A549 (cell line): ENCODE results near the gene FAM107B. TPM values are rescaled to one million over a fixed set of nuclear protein-coding genes. Genes with fewer than 3 reads are reported as not detected.

ENCODE experiments used
- ATAC-seq, 2 experiments: fragments of 200-7000 bp in 1 of 2; fragments of >200 bp in 1 of 2; cut with Nextera tagmentation in 1 of 2; cut with Tn5 transposase in 1 of 2; 3 replicates each; pipeline versions ENCODE4 v1.8.0 to v1.9.1; 2018 to 2020; ENCODE audit warnings: mild to moderate bottlenecking in 1 of 2, moderate library complexity in 1 of 2
- CTCF ChIA-PET: fragments of 300-600 bp; sonication (Branson Sonifier 250); formaldehyde crosslinking; extraction: SDS; loops from one replicate; lab custom pipeline; 2021; ENCODE audit warnings: antibody characterized with exemption, inconsistent platforms; lab: Yijun Ruan, JAX
- POLR2A ChIA-PET: fragments of 350-600 bp; formaldehyde crosslinking; extraction: SDS; loops from one replicate; lab custom pipeline; 2021; ENCODE audit warnings: antibody characterized with exemption, inconsistent platforms; lab: Yijun Ruan, JAX
- DNase-seq, 2 experiments: peaks; one replicate each; pipeline versions ENCODE4 v3.0.0 to v3.0.0-alpha.2; 2011 to 2016; ENCODE audit warnings: low read depth in 1 of 2, low spot score in 1 of 2
- FAIRE-seq: peaks from 2 replicates; lab custom pipeline; 2011; peaks lifted over from hg19 to GRCh38; lab: Jason Lieb, UNC
- H3K27ac ChIP-seq, 2 experiments: fragments of >200 bp; sonication (Bioruptor Twin); formaldehyde crosslinking; 3 replicates each; pipeline ENCODE4 v1.5.1; 2016 to 2017
- H3K4me1 ChIP-seq: fragments of >200 bp; sonication (Bioruptor Twin); formaldehyde crosslinking; 3 replicates; pipeline ENCODE4 v1.6.1; 2016
- H3K4me2 ChIP-seq: fragments of >200 bp; sonication (Bioruptor Twin); formaldehyde crosslinking; 3 replicates; pipeline ENCODE4 v1.6.1; 2016
- H3K4me3 ChIP-seq: fragments of >200 bp; sonication (Bioruptor Twin); formaldehyde crosslinking; 3 replicates; pipeline ENCODE4 v1.5.1; 2016
- H3K9me3 ChIP-seq: fragments of >200 bp; sonication (Bioruptor Twin); formaldehyde crosslinking; 3 replicates; pipeline ENCODE4 v1.6.1; 2016
- ATOH8 ChIP-seq: fragments of 250-450 bp; sonication (Bioruptor Pico); IDR thresholded peaks from 2 replicates; pipeline ENCODE4 v1.5.0; 2020; ENCODE audit warnings: low read depth, mild to moderate bottlenecking, moderate library complexity
- BHLHE40 ChIP-seq: IDR thresholded peaks from 2 replicates; pipeline ENCODE4 v1.6.1; 2012; ENCODE audit warnings: low read depth, low read length, inconsistent platforms
- CBX8 ChIP-seq: fragments of 200-600 bp; sonication (generic); IDR thresholded peaks from 2 replicates; pipeline ENCODE4 v1.6.1; 2016
- CHD4 ChIP-seq: fragments of 200-600 bp; sonication (generic); IDR thresholded peaks from 2 replicates; pipeline ENCODE4 v1.6.1; 2016; ENCODE audit warnings: antibody characterized with exemption, mild to moderate bottlenecking, borderline replicate concordance
- EP300 ChIP-seq, 2 experiments: fragments of >200 bp; sonication (Bioruptor Twin); formaldehyde crosslinking; IDR thresholded peaks; 2 replicates in 1 of 2; 3 replicates in 1 of 2; pipeline ENCODE4 v1.6.1; 2016 to 2017
- ESRRA ChIP-seq: fragments of 150-350 bp; IDR thresholded peaks from 2 replicates; pipeline ENCODE4 v1.6.1; 2014; ENCODE audit warnings: mild to moderate bottlenecking, low read length, borderline replicate concordance
- FOXS1 ChIP-seq: fragments of 250-450 bp; sonication (Bioruptor Pico); IDR thresholded peaks from 2 replicates; pipeline ENCODE4 v1.5.0; 2020; ENCODE audit warnings: mild to moderate bottlenecking, moderate library complexity
- HEYL ChIP-seq: fragments of 250-450 bp; sonication (Bioruptor Pico); IDR thresholded peaks from 2 replicates; pipeline ENCODE4 v1.8.0; 2021; ENCODE audit warnings: mild to moderate bottlenecking, moderate library complexity
- HOXA7 ChIP-seq: fragments of 250-450 bp; sonication (Bioruptor Pico); IDR thresholded peaks from 2 replicates; pipeline ENCODE4 v1.5.0; 2020; ENCODE audit warnings: mild to moderate bottlenecking, moderate library complexity
- MAFK ChIP-seq: fragments of 450-650 bp; IDR thresholded peaks from 2 replicates; pipeline ENCODE4 v1.6.1; 2014; ENCODE audit not compliant: partially characterized antibody
- MAX ChIP-seq: IDR thresholded peaks from 2 replicates; pipeline ENCODE4 v1.6.1; 2012
- NFE2L2 ChIP-seq: fragments of 150-350 bp; conservative IDR thresholded peaks from 2 replicates; pipeline ENCODE4 v1.6.1; 2014; ENCODE audit warnings: low read length
- NR3C1 ChIP-seq: fragments of >200 bp; sonication (Bioruptor Twin); formaldehyde crosslinking; IDR thresholded peaks from 3 replicates; pipeline ENCODE4 v1.6.1; 2017
- PBX3 ChIP-seq: IDR thresholded peaks from 2 replicates; pipeline ENCODE4 v1.6.1; 2012
- RAD21 ChIP-seq, 2 experiments: fragments of >200 bp in 1 of 2; sonication (Bioruptor Twin) in 1 of 2; formaldehyde crosslinking in 1 of 2; IDR thresholded peaks in 1 of 2; conservative IDR thresholded peaks in 1 of 2; 2 replicates in 1 of 2; 3 replicates in 1 of 2; pipeline ENCODE4 v1.6.1; 2012 to 2018; ENCODE audit warnings: inconsistent platforms in 1 of 2
- RARB ChIP-seq: fragments of 250-450 bp; sonication (Bioruptor Pico); IDR thresholded peaks from 2 replicates; pipeline ENCODE4 v1.8.0; 2021; ENCODE audit warnings: mild to moderate bottlenecking, moderate library complexity
- RCOR1 ChIP-seq: fragments of 150-350 bp; IDR thresholded peaks from 2 replicates; pipeline ENCODE4 v1.6.1; 2014; ENCODE audit warnings: antibody characterized with exemption, low read length, low read depth
- RFX5 ChIP-seq: fragments of 450-650 bp; IDR thresholded peaks from 2 replicates; pipeline ENCODE4 v1.7.1; 2014; ENCODE audit warnings: antibody characterized with exemption, mild to moderate bottlenecking, moderate library complexity
- TP53 ChIP-seq: fragments of 250-450 bp; sonication (Bioruptor Pico); IDR thresholded peaks from 2 replicates; pipeline ENCODE4 v1.5.0; 2021; ENCODE audit warnings: mild to moderate bottlenecking, moderate library complexity
- USF2 ChIP-seq: fragments of 450-650 bp; IDR thresholded peaks from 2 replicates; pipeline ENCODE4 v1.6.1; 2014; ENCODE audit warnings: antibody characterized with exemption
- ZC3H11A ChIP-seq: fragments of 450-650 bp; IDR thresholded peaks from 2 replicates; pipeline ENCODE4 v1.6.1; 2014; ENCODE audit warnings: antibody characterized with exemption, mild to moderate bottlenecking
- ZSCAN20 ChIP-seq: fragments of 250-450 bp; sonication (Bioruptor Pico); IDR thresholded peaks from 2 replicates; pipeline ENCODE4 v1.8.0; 2022; ENCODE audit warnings: mild to moderate bottlenecking, moderate library complexity
- WGBS: methylation state at CpG from one replicate; pipeline ENCODE4 v1.1.6; 2017; ENCODE audit errors: missing lambda C conversion rate; 5-methylcytosine and 5-hydroxymethylcytosine counted together
- polyA plus RNA-seq, 4 experiments: library from polyadenylated mRNA; depleted of rRNA in 3 of 4; stranded (reverse); fragments of >200 nt; fragmentation: RNase III in 1 of 4; extraction: RNeasy Plus Mini Kit Qiagen cat#74134 plus additional on column Dnase treatment in 1 of 4; gene quantifications; 2 replicates in 3 of 4; 3 replicates in 1 of 4; pipeline ENCODE4 v1.2.3, GENCODE V29; 2011 to 2017

FAM107B gene
- polyA plus RNA-seq, 2 of the 4 experiments (the other 2 are of a cell fraction), result 99.9 to 173 TPM

- peak overlapping the region; percentile 16 for H3K4me2 ChIP-seq
- WGBS, result 64% methylated on average over 10 of the region's 10 CpGs
- DNase-seq (peak in 1 of 2 experiments; percentile 27), FAIRE-seq (no peak), ATAC-seq (peak in 1 of 2 experiments; percentile 70; a peak in 3 of 6 replicates)
- peaks cover 30% of the 10 kb centered on the region for H3K4me1 ChIP-seq
- ChIA-PET POLR2A (no interaction called here), CTCF (interaction anchor here (0.6 to 1.6 kb wide), 4 partner anchors 10 to 267 kb away, joined by 3 to 4 read pairs (median 4); no protein-coding TSS in a partner anchor)
- H3K9me3 ChIP-seq, result peaks cover 20% of the 10 kb centered on the region; the same call in 2 of the 3 replicates
- TF ChIP-seq NFE2L2 (no peak), ZC3H11A (no peak), MAFK (no peak), CBX8 (no peak), ZSCAN20 (CRISPR knock-in tag) (no peak), RFX5 (no peak), FOXS1 (no peak), PBX3 (no peak), RARB (CRISPR knock-in tag) (no peak), HOXA7 (CRISPR knock-in tag) (no peak), MAX (no peak), EP300 (IDR thresholded peaks at IDR 0.05) (no peak), CHD4 (no peak), ATOH8 (no peak), NR3C1 (no peak), BHLHE40 (no peak)
- peak overlapping the region; percentile 73 to 78 for H3K27ac ChIP-seq
- H3K4me3 ChIP-seq, result no peak overlapping the region
Observed at GRCh38 chr10:14749070-14749809, 25.5 kb downstream of the FAM107B start.

GRCh38 chr10:14748441-14748840 is 26.3 kb downstream of the FAM107B start:
- FAIRE-seq (no peak), ATAC-seq (peak in 1 of 2 experiments; percentile 58; a peak in 3 of 6 replicates), DNase-seq (peak in 1 of 2 experiments; percentile 22)
- ChIA-PET CTCF (interaction anchor here (1.3 to 1.6 kb wide), 2 partner anchors 10 to 13 kb away, joined by 3 to 4 read pairs; no protein-coding TSS in a partner anchor), POLR2A (no interaction called here)
- TF ChIP-seq RAD21 (conservative IDR thresholded peaks at IDR 0.05 in 1 of 2, IDR thresholded peaks at IDR 0.05 in 1 of 2) (no peak), EP300 (IDR thresholded peaks at IDR 0.05) (no peak), BHLHE40 (no peak), RCOR1 (no peak), HEYL (no peak), TP53 (CRISPR knock-in tag) (no peak), USF2 (no peak), ATOH8 (no peak), ESRRA (no peak), ZSCAN20 (CRISPR knock-in tag) (no peak)
- Histone ChIP-seq H3K4me3 (no peak overlapping the region), H3K4me2 (peak overlapping the region; percentile 16), H3K4me1 (peaks cover 30% of the 10 kb centered on the region), H3K9me3 (peaks cover 23% of the 10 kb centered on the region; the same call in 2 of the 3 replicates), H3K27ac (peak overlapping the region; percentile 73 to 78)
- WGBS, result 72% methylated on average over 3 of the region's 3 CpGs
